T-cell (primary cell): Measurements from ENCODE around the gene ACTN2. TPM values are rescaled to one million over a fixed set of nuclear protein-coding genes. Genes with fewer than 3 reads are reported as not detected.

Experiments used
- ATAC-seq, 4 experiments: fragments of 200-7000 bp in 3 of 4; fragments of 150-1000 bp in 1 of 4; cut with Tn5 transposase; replicated peaks in 1 of 4; 1 replicate in 3 of 4; 2 replicates in 1 of 4; pipeline ENCODE4 v1.10.0; 2021; ENCODE audit warnings: moderate library complexity in 3 of 4, mild to moderate bottlenecking in 2 of 4, moderate number of reproducible peaks in 1 of 4
- CTCF ChIA-PET, 2 donors: fragments of 300-600 bp; sonication (Branson Sonifier 250); formaldehyde crosslinking; loops; one replicate each; lab custom pipeline; 2022; ENCODE audit warnings: antibody characterized with exemption in 2 of 2; lab: Charles Lee
- POLR2A ChIA-PET, 2 donors: fragments of 300-600 bp; sonication (Branson Sonifier 250); formaldehyde crosslinking; loops; one replicate each; lab custom pipeline; 2022; ENCODE audit warnings: antibody characterized with exemption in 2 of 2; lab: Charles Lee
- DNase-seq, 35 experiments: peaks; one replicate each; pipeline versions ENCODE4 v3.0.0 to v3.0.0-alpha.2; 2013 to 2023
- H3K27ac ChIP-seq: one replicate; pipeline ENCODE4 v1.5.1; 2013; ENCODE audit warnings: low read length
- H3K27me3 ChIP-seq, 2 experiments: replicated peaks in 1 of 2; 1 replicate in 1 of 2; 2 replicates in 1 of 2; pipeline versions ENCODE4 v1.6.1 to v1.7.0; 2013; ENCODE audit warnings: low read length in 1 of 2, mixed read lengths in 1 of 2; ENCODE audit not compliant: control insufficient read depth in 2 of 2, insufficient read depth in 2 of 2; ENCODE audit errors: extremely low read depth in 1 of 2
- H3K36me3 ChIP-seq, 2 donors: 1 replicate in 1 of 2; 2 replicates in 1 of 2; pipeline versions ENCODE4 v1.6.1 to v1.7.0; 2013; ENCODE audit warnings: low read length in 1 of 2; ENCODE audit not compliant: control insufficient read depth in 2 of 2, insufficient read depth in 1 of 2; ENCODE audit errors: extremely low read depth in 1 of 2
- H3K4me1 ChIP-seq, 2 experiments: 1 replicate in 1 of 2; 2 replicates in 1 of 2; pipeline versions ENCODE4 v1.6.1 to v1.7.0; 2013; ENCODE audit warnings: low read length in 2 of 2, mixed read lengths in 1 of 2; ENCODE audit not compliant: insufficient read depth in 2 of 2, control insufficient read depth in 1 of 2; ENCODE audit errors: extremely low read depth in 1 of 2
- H3K4me3 ChIP-seq, 2 donors: 1 replicate in 1 of 2; 2 replicates in 1 of 2; pipeline versions ENCODE4 v1.5.1 to v1.7.0; 2013; ENCODE audit warnings: mild to moderate bottlenecking in 2 of 2, low read length in 1 of 2, moderate library complexity in 1 of 2; ENCODE audit not compliant: control insufficient read depth in 1 of 2; ENCODE audit errors: extremely low read depth in 1 of 2
- H3K9me3 ChIP-seq: 2 replicates; pipeline ENCODE4 v1.7.0; 2013
- H3K27ac Mint-ChIP-seq, 2 donors: one replicate each; pipeline ENCODE4 v1.8.0; 2020 to 2021; ENCODE audit warnings: mild to moderate bottlenecking in 2 of 2, mixed read lengths in 2 of 2
- H3K27me3 Mint-ChIP-seq, 2 donors: one replicate each; pipeline ENCODE4 v1.8.0; 2021 to 2022; ENCODE audit warnings: mixed read lengths in 2 of 2
- H3K36me3 Mint-ChIP-seq: one replicate; pipeline ENCODE4 v1.8.0; 2021; ENCODE audit warnings: mixed read lengths
- H3K4me1 Mint-ChIP-seq, 3 donors: one replicate each; pipeline ENCODE4 v1.8.0; 2020 to 2022; ENCODE audit warnings: mixed read lengths in 3 of 3, mild to moderate bottlenecking in 1 of 3
- H3K4me3 Mint-ChIP-seq, 3 donors: one replicate each; pipeline ENCODE4 v1.8.0; 2020 to 2022; ENCODE audit warnings: mild to moderate bottlenecking in 3 of 3, mixed read lengths in 3 of 3, moderate library complexity in 3 of 3
- H3K9me3 Mint-ChIP-seq, 3 donors: one replicate each; pipeline ENCODE4 v1.8.0; 2020 to 2022; ENCODE audit warnings: mixed read lengths in 3 of 3
- WGBS: methylation state at CpG from one replicate; pipeline ENCODE4 v1.1.5; 2013; ENCODE audit warnings: missing lambda C conversion rate; ENCODE audit not compliant: insufficient coverage; 5-methylcytosine and 5-hydroxymethylcytosine counted together
- total RNA-seq, 35 experiments: library from RNA in 6 of 35; stranded (reverse) in 6 of 35; fragments of 120-200 nt in 1 of 35; gene quantifications; one replicate each; pipeline versions ENCODE4 v1.2.1 to v1.2.4 and lab custom pipeline; 2013 to 2026

Gene ACTN2
- total RNA-seq, 5 donors from 2014 or later (not counting 1 experiment from before 2014, with no cell fraction given): 0.26 TPM; not detected in 4

DNA sequence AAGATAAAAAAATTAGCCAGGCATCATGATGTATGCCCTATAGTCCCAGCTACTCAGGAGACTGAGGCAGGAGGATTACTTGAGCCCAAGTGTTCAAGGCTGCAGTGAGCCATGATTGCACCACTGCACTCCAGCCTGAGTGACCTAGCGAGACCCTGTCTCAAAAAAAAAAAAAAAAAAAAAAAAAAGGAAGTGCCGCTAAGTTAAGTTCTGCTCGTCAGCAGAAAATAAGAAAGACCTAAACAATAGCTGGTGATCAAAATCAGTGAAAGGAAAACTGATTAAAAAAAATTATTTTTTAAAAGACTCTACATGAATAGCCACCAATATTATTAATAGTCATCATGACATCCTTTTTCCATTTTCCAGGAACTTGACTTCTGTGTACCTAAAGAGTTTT lies 64.6 kb downstream of the ACTN2 start:
- Histone ChIP-seq H3K4me1 (no peaks in the 10 kb centered on the region), H3K4me3 (no peak overlapping the region), H3K9me3 (no peaks in the 10 kb centered on the region), H3K36me3 (no peaks in the 10 kb centered on the region), H3K27ac (no peak overlapping the region), H3K27me3 (peaks cover 0 to 15% of the 10 kb centered on the region in 2 experiments)
- Mint-ChIP-seq H3K4me3 (no peak overlapping the region), H3K4me1 (no peaks in the 10 kb centered on the region), H3K9me3 (no peaks in the 10 kb centered on the region), H3K36me3 (no peaks in the 10 kb centered on the region), H3K27me3 (peaks cover 18 to 19% of the 10 kb centered on the region in 2 donors), H3K27ac (no peak overlapping the region)
- CTCF ChIA-PET: interaction anchor here (0.6 kb wide), 3 partner anchors 11 to 126 kb away, joined by 6 to 10 read pairs (median 6); no protein-coding TSS in a partner anchor
- DNase-seq: no peak
- no CpG with 5 or more reads among the region's 3 CpGs for WGBS
- no peak for ATAC-seq
- POLR2A ChIA-PET: no interaction called here

DNA sequence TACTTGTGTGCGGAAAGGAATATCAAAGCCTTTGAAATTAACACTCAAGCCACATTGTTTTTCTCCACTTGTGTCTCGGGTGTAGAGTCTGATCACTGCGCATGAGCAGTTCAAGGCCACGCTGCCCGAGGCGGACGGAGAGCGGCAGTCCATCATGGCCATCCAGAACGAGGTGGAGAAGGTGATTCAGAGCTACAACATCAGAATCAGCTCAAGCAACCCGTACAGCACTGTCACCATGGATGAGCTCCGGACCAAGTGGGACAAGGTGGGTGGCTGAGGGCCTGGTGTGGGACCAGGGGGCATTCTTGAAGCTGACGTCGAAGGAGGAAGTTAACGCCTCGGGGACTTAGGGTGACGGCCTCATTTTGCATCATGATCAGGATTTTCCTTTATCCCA lies 65.1 kb downstream of the ACTN2 start:
- no peaks in the 10 kb centered on the region for H3K9me3 ChIP-seq
- ATAC-seq (no peak), DNase-seq (no peak)
- POLR2A ChIA-PET: no interaction called here
- Mint-ChIP-seq H3K27me3 (peaks cover 18 to 19% of the 10 kb centered on the region in 2 donors), H3K4me1 (no peaks in the 10 kb centered on the region), H3K4me3 (no peak overlapping the region), H3K36me3 (no peaks in the 10 kb centered on the region), H3K27ac (no peak overlapping the region), H3K9me3 (no peaks in the 10 kb centered on the region)
- H3K36me3 ChIP-seq: no peaks in the 10 kb centered on the region
- CTCF ChIA-PET: interaction anchor here (0.6 kb wide), 3 partner anchors 10 to 126 kb away, joined by 6 to 10 read pairs (median 6); no protein-coding TSS in a partner anchor
- H3K4me3 ChIP-seq: no peak overlapping the region
- H3K4me1 ChIP-seq: no peaks in the 10 kb centered on the region
- 79% methylated on average over 7 of the region's 16 CpGs for WGBS
- H3K27ac ChIP-seq: no peak overlapping the region
- H3K27me3 ChIP-seq: peaks cover 0 to 15% of the 10 kb centered on the region in 2 experiments

DNA sequence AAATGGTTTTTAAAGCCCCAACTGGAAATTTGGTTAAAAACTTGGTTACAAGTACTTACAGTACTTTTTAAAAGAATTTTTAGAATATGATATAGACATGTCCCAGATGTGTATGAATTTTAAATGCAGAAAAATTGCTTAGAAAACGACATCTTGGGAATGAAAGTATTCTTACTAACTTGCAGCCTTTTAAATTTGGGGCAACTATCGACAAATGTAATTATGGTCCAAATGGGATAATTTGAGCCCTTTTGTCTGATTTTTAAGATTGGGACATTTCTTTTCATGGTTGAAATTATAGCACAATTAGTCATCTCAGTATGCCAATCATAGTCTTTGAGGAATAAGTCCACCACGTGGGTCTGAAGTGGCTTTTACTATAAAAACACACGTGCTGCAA lies 65.6 kb downstream of the ACTN2 start:
- H3K36me3 ChIP-seq: no peaks in the 10 kb centered on the region
- WGBS: 100% methylated on average over 1 of the region's 4 CpGs
- H3K27ac Mint-ChIP-seq: no peak overlapping the region
- DNase-seq (no peak), ATAC-seq (no peak)
- no peaks in the 10 kb centered on the region for H3K9me3 Mint-ChIP-seq
- no peak overlapping the region for H3K4me3 ChIP-seq
- H3K27me3 ChIP-seq: peaks cover 0 to 15% of the 10 kb centered on the region in 2 experiments
- CTCF ChIA-PET: interaction anchor here in 1 of 2 donors (0.6 to 0.7 kb wide), 2 partner anchors 61 to 221 kb away, joined by 4 to 5 read pairs; no protein-coding TSS in a partner anchor
- H3K4me3 Mint-ChIP-seq: no peak overlapping the region
- no peaks in the 10 kb centered on the region for H3K9me3 ChIP-seq
- no peak overlapping the region for H3K27ac ChIP-seq
- no peaks in the 10 kb centered on the region for H3K36me3 Mint-ChIP-seq
- POLR2A ChIA-PET: no interaction called here
- H3K4me1 Mint-ChIP-seq: no peaks in the 10 kb centered on the region
- H3K27me3 Mint-ChIP-seq: peaks cover 18 to 19% of the 10 kb centered on the region in 2 donors
- H3K4me1 ChIP-seq: no peaks in the 10 kb centered on the region

DNA sequence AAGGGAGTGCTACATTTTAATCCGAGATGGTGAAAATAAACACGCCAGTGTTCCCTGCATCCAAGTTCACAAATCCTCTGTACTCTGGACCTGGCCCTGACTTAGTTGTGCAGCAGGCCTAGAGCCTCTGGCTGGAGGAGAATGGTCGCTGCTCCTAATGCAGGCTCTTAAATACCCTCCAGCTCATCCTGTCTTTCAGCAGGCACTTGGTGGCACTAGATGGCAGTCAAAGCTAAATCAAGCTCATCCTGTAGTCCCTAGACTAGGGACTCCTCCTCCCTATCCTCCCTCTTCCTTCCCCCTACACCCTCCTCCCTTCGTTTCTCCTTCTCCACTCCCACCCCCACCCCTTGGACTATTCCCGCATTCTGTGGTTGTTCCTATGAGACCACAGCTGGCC lies 67.2 kb downstream of the ACTN2 start:
- no peaks in the 10 kb centered on the region for H3K9me3 Mint-ChIP-seq
- no peaks in the 10 kb centered on the region for H3K36me3 ChIP-seq
- ATAC-seq: no peak
- no peak overlapping the region for H3K27ac Mint-ChIP-seq
- peak in 1 of 35 experiments; percentile 12 for DNase-seq
- H3K36me3 Mint-ChIP-seq: no peaks in the 10 kb centered on the region
- POLR2A ChIA-PET: no interaction called here
- H3K4me3 Mint-ChIP-seq: no peak overlapping the region
- no peak overlapping the region for H3K27ac ChIP-seq
- CTCF ChIA-PET: interaction anchor here (0.6 to 1.1 kb wide), 4 partner anchors 57 to 1523 kb away, joined by 3 to 6 read pairs (median 4); no protein-coding TSS in a partner anchor
- H3K9me3 ChIP-seq: no peaks in the 10 kb centered on the region
- WGBS: 81% methylated on average over 4 of the region's 5 CpGs
- no peaks in the 10 kb centered on the region for H3K4me1 ChIP-seq
- H3K27me3 Mint-ChIP-seq: peaks cover 14 to 15% of the 10 kb centered on the region in 2 donors
- H3K4me3 ChIP-seq: no peak overlapping the region
- peaks cover 0 to 15% of the 10 kb centered on the region in 2 experiments for H3K27me3 ChIP-seq
- H3K4me1 Mint-ChIP-seq: no peaks in the 10 kb centered on the region

DNA sequence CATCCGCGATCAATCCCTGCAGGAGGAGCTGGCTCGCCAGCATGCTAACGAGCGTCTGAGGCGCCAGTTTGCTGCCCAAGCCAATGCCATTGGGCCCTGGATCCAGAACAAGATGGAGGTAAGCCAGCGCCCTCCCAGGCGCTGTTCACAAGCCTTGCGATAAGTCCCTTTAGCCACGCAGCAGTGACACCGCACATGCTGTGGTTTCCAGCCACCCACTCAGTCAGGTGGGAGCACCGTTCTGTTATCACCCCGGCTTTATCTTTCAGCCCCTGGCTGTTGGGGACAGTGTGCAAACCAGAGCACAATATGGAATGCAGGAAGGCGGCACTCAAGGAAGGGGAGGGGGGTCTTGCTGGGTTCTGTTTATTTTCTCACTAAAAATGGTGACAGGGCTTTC lies 67.7 kb downstream of the ACTN2 start:
- ATAC-seq: no peak
- 96% methylated on average over 8 of the region's 14 CpGs for whole genome bisulfite sequencing
- H3K36me3 Mint-ChIP-seq: no peaks in the 10 kb centered on the region
- no peaks in the 10 kb centered on the region for H3K4me1 ChIP-seq
- no peaks in the 10 kb centered on the region for H3K4me1 Mint-ChIP-seq
- H3K27me3 ChIP-seq: peaks cover 0 to 15% of the 10 kb centered on the region in 2 experiments
- no peak overlapping the region for H3K4me3 ChIP-seq
- no peak overlapping the region for H3K27ac Mint-ChIP-seq
- H3K9me3 Mint-ChIP-seq: no peaks in the 10 kb centered on the region
- POLR2A ChIA-PET: no interaction called here
- no peaks in the 10 kb centered on the region for H3K36me3 ChIP-seq
- no peak for DNase-seq
- H3K27ac ChIP-seq: no peak overlapping the region
- no peaks in the 10 kb centered on the region for H3K9me3 ChIP-seq
- H3K4me3 Mint-ChIP-seq: no peak overlapping the region
- peaks cover 12 to 15% of the 10 kb centered on the region in 2 donors for H3K27me3 Mint-ChIP-seq
- CTCF ChIA-PET: interaction anchor here (0.6 to 1.1 kb wide), 4 partner anchors 56 to 1523 kb away, joined by 3 to 6 read pairs (median 4); no protein-coding TSS in a partner anchor

DNA sequence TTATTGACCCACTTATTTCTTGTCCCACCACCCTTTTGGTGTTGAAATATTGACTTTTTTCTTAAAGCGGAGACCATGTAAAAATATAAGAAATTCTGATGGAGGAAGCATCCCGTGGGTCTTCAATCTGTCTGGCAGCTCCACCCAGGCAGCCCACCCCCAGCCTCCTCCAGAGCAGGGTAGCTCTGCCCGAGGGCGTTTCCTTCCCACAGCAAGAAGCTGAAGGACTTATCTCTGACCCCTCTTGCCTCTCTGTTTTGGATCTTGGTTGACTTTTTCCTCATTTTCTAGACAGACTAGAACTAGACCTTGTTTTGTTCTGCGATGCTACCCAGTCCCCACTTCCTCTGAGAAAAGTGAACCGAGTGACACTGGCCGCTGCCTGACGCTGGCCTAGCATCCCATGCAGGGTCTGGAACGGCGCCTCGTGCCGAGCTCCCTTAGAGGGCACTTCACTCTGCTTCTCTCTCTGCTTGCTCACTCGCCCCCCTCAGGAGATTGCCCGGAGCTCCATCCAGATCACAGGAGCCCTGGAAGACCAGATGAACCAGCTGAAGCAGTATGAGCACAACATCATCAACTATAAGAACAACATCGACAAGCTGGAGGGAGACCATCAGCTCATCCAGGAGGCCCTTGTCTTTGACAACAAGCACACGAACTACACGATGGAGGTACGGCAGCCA lies 68.4 kb downstream of the ACTN2 start:
- H3K36me3 ChIP-seq: no peaks in the 10 kb centered on the region
- H3K36me3 Mint-ChIP-seq: no peaks in the 10 kb centered on the region
- H3K4me3 ChIP-seq: no peak overlapping the region
- no peak overlapping the region for H3K27ac ChIP-seq
- POLR2A ChIA-PET: no interaction called here
- no peak overlapping the region for H3K4me3 Mint-ChIP-seq
- CTCF ChIA-PET: no interaction called here
- 84% methylated on average over 11 of the region's 18 CpGs for WGBS
- no peaks in the 10 kb centered on the region for H3K4me1 ChIP-seq
- no peak for ATAC-seq
- no peak for DNase-seq
- H3K9me3 Mint-ChIP-seq: no peaks in the 10 kb centered on the region
- H3K27me3 Mint-ChIP-seq: peaks cover 12 to 15% of the 10 kb centered on the region in 2 donors
- no peaks in the 10 kb centered on the region for H3K9me3 ChIP-seq
- H3K4me1 Mint-ChIP-seq: peaks cover 0 to 3% (median 1%) of the 10 kb centered on the region in 3 donors
- peaks cover 0 to 13% of the 10 kb centered on the region in 2 experiments for H3K27me3 ChIP-seq
- no peak overlapping the region for H3K27ac Mint-ChIP-seq
